HEK293 (cell line): ENCODE results near the gene TIGD7.
A peak's percentile ranks its signal among the peaks of the same experiment; 100 is the strongest.

Experiments used
- CTCF ChIA-PET: fragments of 350-600 bp; formaldehyde crosslinking; extraction: SDS; loops from one replicate; lab custom pipeline; 2021; ENCODE audit warnings: antibody characterized with exemption; lab: Yijun Ruan, JAX
- POLR2A ChIA-PET: fragments of 300-600 bp; formaldehyde crosslinking; extraction: SDS; loops from one replicate; lab custom pipeline; 2020; ENCODE audit warnings: antibody characterized with exemption, inconsistent platforms; lab: Yijun Ruan, JAX
- H3K27ac ChIP-seq: fragments of 200-500 bp; sonication (Bioruptor generic); 2 replicates; pipeline ENCODE4 v1.5.1; 2014; ENCODE audit warnings: low read depth, low read length, control low read depth, inconsistent platforms; ENCODE audit errors: extremely low read depth
- H3K36me3 ChIP-seq, 2 experiments: fragments of 200-500 bp in 1 of 2; sonication (Bioruptor generic) in 1 of 2; 1 replicate in 1 of 2; 2 replicates in 1 of 2; pipeline ENCODE4 v1.5.1; 2014 to 2017; ENCODE audit warnings: inconsistent platforms in 2 of 2, low read length in 2 of 2; ENCODE audit not compliant: control insufficient read depth in 2 of 2, insufficient read depth in 1 of 2
- H3K4me1 ChIP-seq: fragments of 200-500 bp; sonication (Bioruptor generic); 2 replicates; pipeline ENCODE4 v1.5.1; 2014; ENCODE audit warnings: mild to moderate bottlenecking, low read length, inconsistent platforms; ENCODE audit not compliant: control insufficient read depth, insufficient read depth
- H3K4me3 ChIP-seq: 2 replicates; pipeline ENCODE4 v1.5.1; 2011; ENCODE audit warnings: low read depth, mild to moderate bottlenecking, control low read depth, low read length, moderate library complexity
- H3K9me3 ChIP-seq: fragments of 200-500 bp; sonication (Bioruptor generic); 2 replicates; pipeline ENCODE4 v1.5.1; 2014; ENCODE audit warnings: low read depth, low read length, inconsistent platforms; ENCODE audit not compliant: control insufficient read depth, insufficient read depth
- GLIS1 ChIP-seq: fragments of 450-650 bp; formaldehyde crosslinking; IDR thresholded peaks from 2 replicates; pipeline ENCODE4 v1.5.1; 2016; ENCODE audit warnings: missing biosample characterization, missing genetic modification characterization
- MEIS1 ChIP-seq: sonication (generic); formaldehyde crosslinking; IDR thresholded peaks from 2 replicates; pipeline ENCODE4 v1.8.1; 2022; ENCODE audit warnings: missing genetic modification reagents, mild to moderate bottlenecking, borderline replicate concordance
- SETDB1 ChIP-seq: IDR thresholded peaks from one replicate; pipeline ENCODE4 v1.6.1; 2017; ENCODE audit warnings: mild to moderate bottlenecking, low read length, moderate library complexity, mixed read lengths; ENCODE audit not compliant: insufficient read length
- TRIM28 ChIP-seq: IDR thresholded peaks from 2 replicates; pipeline ENCODE4 v1.6.1; 2011; ENCODE audit warnings: low read length, control low read depth, borderline replicate concordance
- ZBTB10 ChIP-seq: fragments of 450-650 bp; formaldehyde crosslinking; IDR thresholded peaks from 2 replicates; pipeline ENCODE4 v1.5.1; 2016; ENCODE audit warnings: missing biosample characterization, missing genetic modification characterization
- ZNF146 ChIP-seq: fragments of 450-650 bp; formaldehyde crosslinking; IDR thresholded peaks from 2 replicates; pipeline ENCODE4 v1.5.1; 2016; ENCODE audit warnings: missing biosample characterization, missing genetic modification characterization
- ZNF2 ChIP-seq: fragments of 450-650 bp; formaldehyde crosslinking; IDR thresholded peaks from 2 replicates; pipeline ENCODE4 v1.5.1; 2016; ENCODE audit warnings: missing biosample characterization, missing genetic modification characterization
- ZNF324 ChIP-seq: fragments of 450-650 bp; formaldehyde crosslinking; IDR thresholded peaks from 2 replicates; pipeline ENCODE4 v1.5.1; 2016; ENCODE audit warnings: missing biosample characterization, missing genetic modification characterization
- ZNF335 ChIP-seq: fragments of 450-650 bp; formaldehyde crosslinking; conservative IDR thresholded peaks from 2 replicates; pipeline ENCODE4 v1.5.1; 2016; ENCODE audit warnings: missing biosample characterization, missing genetic modification characterization
- ZNF423 ChIP-seq: fragments of 450-650 bp; formaldehyde crosslinking; IDR thresholded peaks from 2 replicates; pipeline ENCODE4 v1.5.1; 2016; ENCODE audit warnings: missing biosample characterization, missing genetic modification characterization
- ZNF426 ChIP-seq: fragments of 450-650 bp; formaldehyde crosslinking; IDR thresholded peaks from 2 replicates; pipeline ENCODE4 v1.5.1; 2017; ENCODE audit warnings: missing biosample characterization, missing genetic modification characterization, mild to moderate bottlenecking, inconsistent platforms, moderate library complexity
- ZNF510 ChIP-seq: fragments of 450-650 bp; formaldehyde crosslinking; IDR thresholded peaks from 2 replicates; pipeline ENCODE4 v1.5.1; 2018; ENCODE audit warnings: mild to moderate bottlenecking, missing genetic modification characterization, missing biosample characterization; ENCODE audit not compliant: insufficient replicate concordance
- ZNF518A ChIP-seq: fragments of 450-650 bp; formaldehyde crosslinking; conservative IDR thresholded peaks from 2 replicates; pipeline ENCODE4 v1.5.1; 2016; ENCODE audit warnings: low read depth, missing biosample characterization, missing genetic modification characterization
- ZNF529 ChIP-seq: fragments of 450-650 bp; formaldehyde crosslinking; IDR thresholded peaks from 2 replicates; pipeline ENCODE4 v1.5.1; 2017; ENCODE audit warnings: missing genetic modification characterization, missing biosample characterization; ENCODE audit not compliant: insufficient replicate concordance
- ZNF558 ChIP-seq: fragments of 450-650 bp; formaldehyde crosslinking; IDR thresholded peaks from 2 replicates; pipeline ENCODE4 v1.5.1; 2016; ENCODE audit warnings: missing biosample characterization, missing genetic modification characterization
- ZNF580 ChIP-seq: fragments of 450-650 bp; formaldehyde crosslinking; IDR thresholded peaks from 2 replicates; pipeline ENCODE4 v1.5.1; 2016; ENCODE audit warnings: missing biosample characterization, missing genetic modification characterization
- ZNF664 ChIP-seq: fragments of 450-650 bp; formaldehyde crosslinking; IDR thresholded peaks from 2 replicates; pipeline ENCODE4 v1.5.1; 2016; ENCODE audit warnings: missing biosample characterization, missing genetic modification characterization
- ZNF707 ChIP-seq: fragments of 450-650 bp; formaldehyde crosslinking; IDR thresholded peaks from 2 replicates; pipeline ENCODE4 v1.5.1; 2016; ENCODE audit warnings: missing biosample characterization, missing genetic modification characterization
- TF ChIP-seq, protein P1 (sequence below): fragments of 450-650 bp; formaldehyde crosslinking; IDR thresholded peaks from 2 replicates; pipeline ENCODE4 v1.5.1; 2016; ENCODE audit warnings: missing biosample characterization, missing genetic modification characterization

TIGD7 gene

DNA sequence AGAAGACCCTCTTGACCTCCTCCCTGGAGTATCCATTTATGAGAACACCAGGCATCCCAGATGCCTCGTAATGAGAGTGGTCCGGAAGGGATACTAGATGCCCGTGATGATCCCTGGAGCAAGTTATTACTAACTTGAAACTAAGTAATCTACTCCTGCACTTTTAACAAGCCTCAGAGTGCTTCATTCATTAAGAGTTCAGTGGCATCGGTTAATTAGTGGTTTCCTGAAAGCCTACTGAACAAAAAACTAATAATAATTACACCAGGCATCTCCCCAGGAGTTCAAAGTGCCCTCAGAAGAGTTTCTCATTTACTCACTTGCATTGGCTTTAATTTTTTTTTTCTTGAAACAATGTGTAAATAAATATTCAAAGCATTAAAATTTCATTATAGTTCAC lies 22.3 kb upstream of the TIGD7 start (continued):
- TF ChIP-seq ZBTB10 (no peak), ZNF335 (tag by site-specific recombination) (peak; percentile 48), ZNF423 (tag by site-specific recombination) (no peak)

GRCh38 chr16:3321816-3322215 lies 16.6 kb upstream of the TIGD7 start:
- TF ChIP-seq MEIS1 (no peak), GLIS1 (no peak), ZNF426 (no peak), ZNF558 (tag by site-specific recombination) (no peak), ZNF664 (tag by site-specific recombination) (no peak)
- CTCF ChIA-PET, result interaction anchor here (0.6 kb wide), 1 partner anchor 189 kb away, joined by 3 read pairs; no protein-coding TSS in a partner anchor
- no peaks in the 10 kb centered on the region for H3K9me3 ChIP-seq
- no peaks in the 10 kb centered on the region for H3K4me1 ChIP-seq
- POLR2A ChIA-PET, result interaction anchor here (1.3 kb wide), 1 partner anchor 9 kb away, joined by 3 read pairs; no protein-coding TSS in a partner anchor
- H3K36me3 ChIP-seq, result peaks cover 0 to 19% of the 10 kb centered on the region in 2 experiments; a peak in 1 of 3 replicates
- no peak overlapping the region for H3K4me3 ChIP-seq
- H3K27ac ChIP-seq, result no peak overlapping the region

- POLR2A ChIA-PET, result no interaction called here
- 0 out of 2 replicates have a peak, but pooled peaks have one; percentile 10 for TF ChIP-seq ZNF146 (tag by site-specific recombination)
- TF ChIP-seq ZNF707, result no peak
- peak; percentile 74; the same call in 1 of the 2 replicates for TF ChIP-seq ZNF580 (tag by site-specific recombination)
- TF ChIP-seq TRIM28, result peak; percentile 99
- 0 out of 2 replicates have a peak, but pooled peaks have one; percentile 50 for TF ChIP-seq ZNF324 (tag by site-specific recombination)
- TF ChIP-seq, protein P1, sequence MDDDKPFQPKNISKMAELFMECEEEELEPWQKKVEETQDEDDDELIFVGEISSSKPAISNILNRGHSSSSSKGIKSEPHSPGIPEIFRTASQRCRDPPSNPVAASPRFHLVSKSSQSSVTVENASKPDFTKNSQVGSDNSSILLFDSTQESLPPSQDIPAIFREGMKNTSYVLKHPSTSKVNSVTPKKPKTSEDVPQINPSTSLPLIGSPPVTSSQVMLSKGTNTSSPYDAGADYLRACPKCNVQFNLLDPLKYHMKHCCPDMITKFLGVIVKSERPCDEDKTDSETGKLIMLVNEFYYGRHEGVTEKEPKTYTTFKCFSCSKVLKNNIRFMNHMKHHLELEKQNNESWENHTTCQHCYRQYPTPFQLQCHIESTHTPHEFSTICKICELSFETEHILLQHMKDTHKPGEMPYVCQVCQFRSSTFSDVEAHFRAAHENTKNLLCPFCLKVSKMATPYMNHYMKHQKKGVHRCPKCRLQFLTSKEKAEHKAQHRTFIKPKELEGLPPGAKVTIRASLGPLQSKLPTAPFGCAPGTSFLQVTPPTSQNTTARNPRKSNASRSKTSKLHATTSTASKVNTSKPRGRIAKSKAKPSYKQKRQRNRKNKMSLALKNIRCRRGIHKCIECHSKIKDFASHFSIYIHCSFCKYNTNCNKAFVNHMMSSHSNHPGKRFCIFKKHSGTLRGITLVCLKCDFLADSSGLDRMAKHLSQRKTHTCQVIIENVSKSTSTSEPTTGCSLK (tag by site-specific recombination), result peak; percentile 72; the same call in 1 of the 2 replicates
- TF ChIP-seq ZNF2 (tag by site-specific recombination), result peak; percentile 68; the same call in 1 of the 2 replicates
- peak; percentile 78 for TF ChIP-seq ZNF529 (tag by site-specific recombination)
- peak; percentile 71 for TF ChIP-seq ZNF518A
- peak; percentile 100 for TF ChIP-seq SETDB1
- peak; percentile 18 for TF ChIP-seq ZNF510 (tag by site-specific recombination)
- peak; percentile 50; the same call in 1 of the 2 replicates for TF ChIP-seq ZNF558 (tag by site-specific recombination)
These were observed 12.2 kb upstream of the TIGD7 start for GRCh38 chr16:3317315-3317999.

More at GRCh38 chr16:3317315-3317999, 12.2 kb upstream of the TIGD7 start:
- H3K9me3 ChIP-seq, result no peaks in the 10 kb centered on the region; the same call in none of the 2 replicates
- H3K27ac ChIP-seq, result no peak overlapping the region
- peaks cover 0 to 62% of the 10 kb centered on the region in 2 experiments; a peak in 2 of 3 replicates for H3K36me3 ChIP-seq
- CTCF ChIA-PET, result no interaction called here
- no peak overlapping the region for H3K4me3 ChIP-seq
- no peaks in the 10 kb centered on the region for H3K4me1 ChIP-seq
